ENCODE results near the gene CACNA1D. TPM values are rescaled to one million over a fixed set of nuclear protein-coding genes. Genes with fewer than 3 reads are reported as not detected.

Gene CACNA1D
- total and polyA plus RNA-seq, 9 of the 15 experiments (the other 6 are each of a cell fraction or from before 2014, with no cell fraction given): 0.29 TPM; not detected in 8

GRCh38 chr3:53707222-53707621 lies 212.8 kb downstream of the CACNA1D start (continued):
- TF ChIP-seq, protein P1, sequence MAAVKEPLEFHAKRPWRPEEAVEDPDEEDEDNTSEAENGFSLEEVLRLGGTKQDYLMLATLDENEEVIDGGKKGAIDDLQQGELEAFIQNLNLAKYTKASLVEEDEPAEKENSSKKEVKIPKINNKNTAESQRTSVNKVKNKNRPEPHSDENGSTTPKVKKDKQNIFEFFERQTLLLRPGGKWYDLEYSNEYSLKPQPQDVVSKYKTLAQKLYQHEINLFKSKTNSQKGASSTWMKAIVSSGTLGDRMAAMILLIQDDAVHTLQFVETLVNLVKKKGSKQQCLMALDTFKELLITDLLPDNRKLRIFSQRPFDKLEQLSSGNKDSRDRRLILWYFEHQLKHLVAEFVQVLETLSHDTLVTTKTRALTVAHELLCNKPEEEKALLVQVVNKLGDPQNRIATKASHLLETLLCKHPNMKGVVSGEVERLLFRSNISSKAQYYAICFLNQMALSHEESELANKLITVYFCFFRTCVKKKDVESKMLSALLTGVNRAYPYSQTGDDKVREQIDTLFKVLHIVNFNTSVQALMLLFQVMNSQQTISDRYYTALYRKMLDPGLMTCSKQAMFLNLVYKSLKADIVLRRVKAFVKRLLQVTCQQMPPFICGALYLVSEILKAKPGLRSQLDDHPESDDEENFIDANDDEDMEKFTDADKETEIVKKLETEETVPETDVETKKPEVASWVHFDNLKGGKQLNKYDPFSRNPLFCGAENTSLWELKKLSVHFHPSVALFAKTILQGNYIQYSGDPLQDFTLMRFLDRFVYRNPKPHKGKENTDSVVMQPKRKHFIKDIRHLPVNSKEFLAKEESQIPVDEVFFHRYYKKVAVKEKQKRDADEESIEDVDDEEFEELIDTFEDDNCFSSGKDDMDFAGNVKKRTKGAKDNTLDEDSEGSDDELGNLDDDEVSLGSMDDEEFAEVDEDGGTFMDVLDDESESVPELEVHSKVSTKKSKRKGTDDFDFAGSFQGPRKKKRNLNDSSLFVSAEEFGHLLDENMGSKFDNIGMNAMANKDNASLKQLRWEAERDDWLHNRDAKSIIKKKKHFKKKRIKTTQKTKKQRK (IDR thresholded peaks at IDR 0.05; ENCODE audit: borderline replicate concordance, low read depth, low read length): no peak

- in situ Hi-C loops (cut with MboI) (no loop called here), intact Hi-C loops (cut with micrococcal nuclease) (no loop called here)
- WGBS (ENCODE audit: insufficient coverage, low coverage, missing lambda C conversion rate): 4% methylated on average over 4 of the region's 4 CpGs
- Histone ChIP-seq H3K79me2 (ENCODE audit: control insufficient read depth, insufficient read depth, low read length) (no peaks in the 10 kb centered on the region), H3K36me3 (ENCODE audit: control insufficient read depth, insufficient read depth, low read length) (no peaks in the 10 kb centered on the region), H3K9me1 (ENCODE audit: control insufficient read depth, insufficient read depth, low read length) (no peaks in the 10 kb centered on the region), H3K4me2 (ENCODE audit: insufficient read depth, low read length) (no peak overlapping the region), H3K9me3 (replicated peaks; ENCODE audit: control insufficient read depth, insufficient read depth, low read depth, low read length) (no peaks in the 10 kb centered on the region), H4K20me1 (replicated peaks; ENCODE audit: control insufficient read depth, insufficient read depth, low read length) (peaks cover 2% of the 10 kb centered on the region; the same call in 1 of the 2 replicates), H3K4me3 (no peak overlapping the region), H3K27me3 (ENCODE audit: control insufficient read depth in 2 of 2, insufficient read depth in 2 of 2, low read length in 2 of 2) (peaks cover 0 to 9% of the 10 kb centered on the region in 2 experiments; a peak in 3 of 5 replicates), H3K4me1 (replicated peaks in 1 of 2; ENCODE audit: control insufficient read depth in 2 of 2, insufficient read depth in 2 of 2, low read length in 2 of 2) (no peaks in the 10 kb centered on the region), H2AFZ (ENCODE audit: low read depth, low read length) (no peak overlapping the region), H3K9ac (ENCODE audit: insufficient read depth in 1 of 2, low read depth in 2 of 2, low read length in 2 of 2) (no peak overlapping the region), H3K27ac (ENCODE audit: extremely low read depth, low read depth, low read length) (no peak overlapping the region)
- ATAC-seq (no peak), FAIRE-seq (no peak), DNase-seq (ENCODE audit: extremely low read depth in 1 of 4, low spot score in 3 of 4) (no peak)
- ChIA-PET POLR2A (interaction anchor here (0.8 kb wide), 1 partner anchor 17 kb away, joined by 3 read pairs; no protein-coding TSS in a partner anchor), CTCF (ENCODE audit: low intra/inter-chr PET ratio) (interaction anchor here (0.5 kb wide), 1 partner anchor 26 kb away, joined by 3 read pairs; no protein-coding TSS in a partner anchor)
- no TSS peak for BruUV-seq (replicated peaks)
- TF ChIP-seq PBX2 (CRISPR knock-in tag; IDR thresholded peaks at IDR 0.05; ENCODE audit: low read depth): no peak
- no peak for TF ChIP-seq PBX2 (tag; conservative IDR thresholded peaks at IDR 0.05; ENCODE audit: low read depth)
- TF ChIP-seq NR4A1 (CRISPR knock-in tag; IDR thresholded peaks at IDR 0.05): no peak
- no peak for TF ChIP-seq NR4A1 (tag; IDR thresholded peaks at IDR 0.05)
- no peak for TF ChIP-seq SNIP1 (IDR thresholded peaks at IDR 0.05; ENCODE audit: low read depth)
- no peak for TF ChIP-seq SETDB1 (IDR thresholded peaks at IDR 0.05; ENCODE audit: low read length)
- no peak for TF ChIP-seq PTRF (tag; IDR thresholded peaks at IDR 0.05)
- TF ChIP-seq, protein P2, sequence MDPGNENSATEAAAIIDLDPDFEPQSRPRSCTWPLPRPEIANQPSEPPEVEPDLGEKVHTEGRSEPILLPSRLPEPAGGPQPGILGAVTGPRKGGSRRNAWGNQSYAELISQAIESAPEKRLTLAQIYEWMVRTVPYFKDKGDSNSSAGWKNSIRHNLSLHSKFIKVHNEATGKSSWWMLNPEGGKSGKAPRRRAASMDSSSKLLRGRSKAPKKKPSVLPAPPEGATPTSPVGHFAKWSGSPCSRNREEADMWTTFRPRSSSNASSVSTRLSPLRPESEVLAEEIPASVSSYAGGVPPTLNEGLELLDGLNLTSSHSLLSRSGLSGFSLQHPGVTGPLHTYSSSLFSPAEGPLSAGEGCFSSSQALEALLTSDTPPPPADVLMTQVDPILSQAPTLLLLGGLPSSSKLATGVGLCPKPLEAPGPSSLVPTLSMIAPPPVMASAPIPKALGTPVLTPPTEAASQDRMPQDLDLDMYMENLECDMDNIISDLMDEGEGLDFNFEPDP (CRISPR knock-in tag; IDR thresholded peaks at IDR 0.05): no peak
- no peak for TF ChIP-seq PURB (CRISPR knock-in tag; IDR thresholded peaks at IDR 0.05; ENCODE audit: low read depth)
Measured at GRCh38 chr3:53708001-53708621, 213.7 kb downstream of the CACNA1D start.

All from K562 (cell line).